ENCODE data around the gene HAUS6. TPM values are rescaled to one million over a fixed set of nuclear protein-coding genes. Genes with fewer than 3 reads are reported as not detected.
A peak's percentile ranks its signal among the peaks of the same experiment; 100 is the strongest.

Gene HAUS6
- total RNA-seq, 4 donors from 2014 or later: 1.5 to 26.0 (median 14.4) TPM

- Histone ChIP-seq H3K27ac (no peak overlapping the region), H3K36me3 (no peaks in the 10 kb centered on the region)
Observed at GRCh38 chr9:19122490-19123042, 19.9 kb upstream of the HAUS6 start.

GRCh38 chr9:19120877-19121276 is 18.2 kb upstream of the HAUS6 start:
- Histone ChIP-seq H3K36me3 (no peaks in the 10 kb centered on the region), H3K27ac (no peak overlapping the region), H3K27me3 (no peaks in the 10 kb centered on the region), H3K4me3 (no peak overlapping the region), H3K9me3 (no peaks in the 10 kb centered on the region), H3K4me1 (no peaks in the 10 kb centered on the region)
- TF ChIP-seq CTCF (IDR thresholded peaks at IDR 0.05): no peak
- TF ChIP-seq POLR2A (IDR thresholded peaks at IDR 0.05): no peak
- DNase-seq: no peak
- intact Hi-C loops (cut with DNase I; ENCODE audit: low total_unique reads): loop anchor here (10.0 kb wide), 1 partner anchor 54 kb away; no protein-coding TSS in a partner anchor

More at GRCh38 chr9:19122490-19123042, 19.9 kb upstream of the HAUS6 start:
- no peaks in the 10 kb centered on the region for H3K27me3 ChIP-seq
- TF ChIP-seq POLR2A (IDR thresholded peaks at IDR 0.05) (no peak), CTCF (IDR thresholded peaks at IDR 0.05) (no peak)
- no peaks in the 10 kb centered on the region for H3K9me3 ChIP-seq
- H3K4me1 ChIP-seq: no peaks in the 10 kb centered on the region
- no peak for DNase-seq
- H3K4me3 ChIP-seq: no peak overlapping the region
- intact Hi-C loops (cut with DNase I; ENCODE audit: low total_unique reads): loop anchor here (10.0 kb wide), 1 partner anchor 52 kb away; no protein-coding TSS in a partner anchor

GRCh38 chr9:19119801-19120440 is 17.2 kb upstream of the HAUS6 start:
- Histone ChIP-seq H3K27ac (peak overlapping the region; percentile 44 to 56), H3K36me3 (no peaks in the 10 kb centered on the region), H3K4me1 (no peaks in the 10 kb centered on the region), H3K9me3 (no peaks in the 10 kb centered on the region), H3K27me3 (no peaks in the 10 kb centered on the region), H3K4me3 (no peak overlapping the region)
- intact Hi-C loops (cut with DNase I; ENCODE audit: low total_unique reads): loop anchor here (10.0 kb wide), 1 partner anchor 55 kb away; no protein-coding TSS in a partner anchor
- DNase-seq: no peak
- no peak for TF ChIP-seq POLR2A (IDR thresholded peaks at IDR 0.05)
- TF ChIP-seq CTCF (IDR thresholded peaks at IDR 0.05): no peak

DNA sequence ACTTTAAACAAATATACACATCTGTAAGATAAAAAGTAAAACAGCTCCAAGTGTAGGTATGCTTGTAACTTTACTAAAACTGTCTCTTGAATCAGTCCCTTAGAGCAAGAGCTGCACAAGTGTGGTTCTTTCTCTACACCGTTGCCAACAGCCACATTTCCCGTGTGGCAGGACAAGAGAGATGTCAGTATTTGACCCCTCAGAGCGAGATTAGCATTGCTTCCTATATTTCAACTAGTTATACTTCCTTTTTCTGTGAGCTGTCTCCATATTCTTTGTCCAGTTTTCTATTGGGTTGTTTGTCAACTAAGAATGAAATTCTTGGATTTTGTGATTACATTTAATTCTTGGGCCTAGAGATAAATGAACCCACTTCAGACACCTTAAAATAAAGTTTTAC is 16.5 kb upstream of the HAUS6 start:
- no peak for TF ChIP-seq POLR2A (IDR thresholded peaks at IDR 0.05)
- no peak for TF ChIP-seq CTCF (IDR thresholded peaks at IDR 0.05)
- no peaks in the 10 kb centered on the region for H3K36me3 ChIP-seq
- peaks cover 0 to under 1% of the 10 kb centered on the region in 2 donors for H3K4me1 ChIP-seq
- no peaks in the 10 kb centered on the region for H3K9me3 ChIP-seq
- H3K4me3 ChIP-seq: no peak overlapping the region
- H3K27me3 ChIP-seq: no peaks in the 10 kb centered on the region
- intact Hi-C loops (cut with DNase I; ENCODE audit: low total_unique reads): no loop called here
- DNase-seq: no peak
- peak overlapping the region; percentile 44 to 56 for H3K27ac ChIP-seq

GRCh38 chr9:19117039-19117716 is 14.5 kb upstream of the HAUS6 start:
- intact Hi-C loops (cut with DNase I; ENCODE audit: low total_unique reads): no loop called here

More at GRCh38 chr9:19117039-19117716, 14.5 kb upstream of the HAUS6 start:
- peaks cover 0 to 3% of the 10 kb centered on the region in 2 donors for H3K4me1 ChIP-seq
- H3K4me3 ChIP-seq: no peak overlapping the region
- H3K27ac ChIP-seq: peak overlapping the region in 1 of 2 donors; percentile 24
- TF ChIP-seq CTCF (IDR thresholded peaks at IDR 0.05): no peak
- TF ChIP-seq POLR2A (IDR thresholded peaks at IDR 0.05): no peak
- H3K9me3 ChIP-seq: no peaks in the 10 kb centered on the region
- no peaks in the 10 kb centered on the region for H3K36me3 ChIP-seq
- no peaks in the 10 kb centered on the region for H3K27me3 ChIP-seq
- no peak for DNase-seq

Measured in uterus (tissue), 4 donors.